DMS153 (cell line): ENCODE data around the gene GAA.

Experiments used
- DNase-seq: peaks from one replicate; lab custom pipeline; 2025; lab: John Stamatoyannopoulos, UW

Gene GAA

DNA sequence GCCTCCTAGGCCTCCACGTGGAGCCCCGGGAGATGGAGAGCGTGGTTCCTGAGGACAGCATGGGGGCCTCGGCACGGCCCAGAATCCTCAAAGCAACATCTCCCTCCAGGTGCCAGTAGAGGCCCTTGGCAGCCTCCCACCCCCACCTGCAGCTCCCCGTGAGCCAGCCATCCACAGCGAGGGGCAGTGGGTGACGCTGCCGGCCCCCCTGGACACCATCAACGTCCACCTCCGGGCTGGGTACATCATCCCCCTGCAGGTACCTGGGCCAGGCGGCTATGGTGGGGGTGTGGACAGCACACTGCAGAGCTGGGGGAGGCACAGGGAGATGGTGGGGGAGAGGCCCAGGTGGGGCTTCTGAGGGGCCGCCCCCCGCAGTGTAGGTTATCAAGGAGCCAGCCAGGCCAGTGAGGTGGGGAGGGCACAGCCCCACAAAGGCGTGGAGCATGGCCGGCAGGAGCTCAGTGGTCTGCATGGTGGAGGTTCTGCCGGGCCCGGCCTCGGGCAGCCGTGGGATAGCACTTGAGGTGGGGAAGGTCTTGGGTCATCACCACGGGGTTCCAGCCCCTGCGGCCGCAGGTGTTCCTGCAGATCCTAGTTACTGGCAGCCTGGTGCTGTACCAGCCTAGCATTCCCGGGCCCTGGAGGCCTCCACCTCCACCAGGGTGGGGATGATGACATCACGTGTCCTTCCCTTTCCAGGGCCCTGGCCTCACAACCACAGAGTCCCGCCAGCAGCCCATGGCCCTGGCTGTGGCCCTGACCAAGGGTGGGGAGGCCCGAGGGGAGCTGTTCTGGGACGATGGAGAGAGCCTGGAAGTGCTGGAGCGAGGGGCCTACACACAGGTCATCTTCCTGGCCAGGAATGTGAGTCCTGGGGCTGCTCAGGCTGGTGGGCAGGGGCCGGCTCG is 16.4 kb downstream of the GAA start:
- no peak for DNase-seq

GRCh38 chr17:80118601-80119270 is 17.4 kb downstream of the GAA start:
- DNase-seq = no peak

DNA sequence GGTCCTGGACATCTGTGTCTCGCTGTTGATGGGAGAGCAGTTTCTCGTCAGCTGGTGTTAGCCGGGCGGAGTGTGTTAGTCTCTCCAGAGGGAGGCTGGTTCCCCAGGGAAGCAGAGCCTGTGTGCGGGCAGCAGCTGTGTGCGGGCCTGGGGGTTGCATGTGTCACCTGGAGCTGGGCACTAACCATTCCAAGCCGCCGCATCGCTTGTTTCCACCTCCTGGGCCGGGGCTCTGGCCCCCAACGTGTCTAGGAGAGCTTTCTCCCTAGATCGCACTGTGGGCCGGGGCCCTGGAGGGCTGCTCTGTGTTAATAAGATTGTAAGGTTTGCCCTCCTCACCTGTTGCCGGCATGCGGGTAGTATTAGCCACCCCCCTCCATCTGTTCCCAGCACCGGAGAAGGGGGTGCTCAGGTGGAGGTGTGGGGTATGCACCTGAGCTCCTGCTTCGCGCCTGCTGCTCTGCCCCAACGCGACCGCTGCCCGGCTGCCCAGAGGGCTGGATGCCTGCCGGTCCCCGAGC is 17.9 kb downstream of the GAA start:
- no peak for DNase-seq

GRCh38 chr17:80119839-80120238 is 18.5 kb downstream of the GAA start:
- no peak for DNase-seq

DNA sequence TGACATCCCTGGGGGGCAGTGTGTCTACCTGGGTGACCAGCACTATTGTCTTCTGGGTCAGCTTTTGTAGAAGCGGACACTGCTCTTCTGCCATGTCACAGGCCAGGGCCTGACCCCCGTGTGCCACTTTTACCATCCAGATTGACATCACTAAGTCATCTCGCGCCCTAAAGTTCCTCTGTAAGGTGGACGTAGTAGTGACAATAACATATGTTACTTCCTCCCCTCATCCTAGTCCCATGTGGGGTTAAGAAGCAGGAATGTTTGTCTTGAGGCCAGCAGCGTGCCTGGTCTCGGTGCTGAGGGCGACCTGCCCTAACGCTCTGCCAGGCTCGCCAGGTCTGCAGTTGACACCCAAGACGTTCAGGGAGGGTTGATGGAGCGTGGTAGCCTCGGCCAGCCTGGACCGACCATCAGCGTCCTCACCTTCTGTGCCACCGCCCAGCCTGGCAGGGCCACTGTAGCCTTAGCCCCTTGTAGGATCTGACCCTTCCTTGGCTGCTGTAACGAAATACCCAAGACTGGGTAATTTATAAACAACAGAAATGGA is 20.7 kb downstream of the GAA start:
- DNase-seq = no peak

- no peak for DNase-seq
Observed at GRCh38 chr17:80122926-80123505, 21.6 kb downstream of the GAA start.

DNA sequence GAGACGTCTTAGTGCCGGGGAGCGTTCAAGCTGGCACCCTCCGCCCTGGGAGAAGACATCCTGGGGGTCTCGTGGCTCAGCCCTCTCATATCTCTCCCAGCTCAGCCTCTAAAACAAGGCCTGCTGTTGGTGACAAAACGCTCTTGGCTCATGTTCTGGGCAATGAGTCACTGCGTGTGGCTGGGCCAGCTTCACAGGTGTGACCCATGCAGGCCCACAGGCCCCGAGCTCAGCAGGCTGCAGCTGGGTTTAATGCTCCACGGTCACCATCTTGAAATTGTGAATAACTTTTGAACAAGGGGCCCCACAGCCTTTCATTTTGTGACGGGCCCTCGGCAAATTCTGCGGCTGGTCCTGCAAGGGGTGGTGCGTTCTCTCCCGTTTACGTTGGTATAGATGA is 22.4 kb downstream of the GAA start:
- no peak for DNase-seq

DNA sequence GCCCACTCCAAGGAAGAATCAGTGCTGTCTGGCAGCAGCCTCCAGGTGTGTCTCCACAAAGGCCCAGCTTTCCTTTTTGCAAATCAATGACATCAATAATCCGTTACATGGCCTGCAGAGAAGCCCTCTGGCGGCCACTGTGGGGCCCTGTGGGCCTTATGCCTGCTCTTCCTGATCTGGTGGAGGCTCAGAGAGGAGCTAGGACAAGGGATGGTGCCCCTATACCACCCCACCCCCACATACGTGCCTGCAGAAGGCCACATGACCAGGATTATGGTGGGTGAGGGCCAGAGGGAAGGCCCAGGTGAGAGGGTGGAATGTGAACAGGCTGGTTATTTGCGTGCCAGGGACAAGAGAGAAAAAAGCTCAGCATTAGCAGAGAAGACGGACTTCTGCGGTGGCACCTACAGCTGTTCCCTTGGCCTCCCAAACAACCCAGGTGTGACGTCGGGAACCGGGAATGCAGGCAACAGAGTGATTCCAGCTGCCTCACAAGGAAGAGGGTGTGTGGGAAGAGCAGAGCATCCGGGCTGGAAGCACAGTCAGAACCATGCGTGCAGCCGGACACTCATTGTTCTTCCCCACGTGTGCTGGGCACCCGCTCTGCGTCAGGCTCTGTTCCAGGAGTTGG is 23.1 kb downstream of the GAA start:
- DNase-seq = peak; percentile 41

- DNase-seq = no peak
Observed at GRCh38 chr17:80125656-80126448, 24.5 kb downstream of the GAA start.

GRCh38 chr17:80126449-80126715 is 25.0 kb downstream of the GAA start:
- no peak for DNase-seq

GRCh38 chr17:80129006-80129565 is 27.7 kb downstream of the GAA start:
- DNase-seq = peak; percentile 17

DNA sequence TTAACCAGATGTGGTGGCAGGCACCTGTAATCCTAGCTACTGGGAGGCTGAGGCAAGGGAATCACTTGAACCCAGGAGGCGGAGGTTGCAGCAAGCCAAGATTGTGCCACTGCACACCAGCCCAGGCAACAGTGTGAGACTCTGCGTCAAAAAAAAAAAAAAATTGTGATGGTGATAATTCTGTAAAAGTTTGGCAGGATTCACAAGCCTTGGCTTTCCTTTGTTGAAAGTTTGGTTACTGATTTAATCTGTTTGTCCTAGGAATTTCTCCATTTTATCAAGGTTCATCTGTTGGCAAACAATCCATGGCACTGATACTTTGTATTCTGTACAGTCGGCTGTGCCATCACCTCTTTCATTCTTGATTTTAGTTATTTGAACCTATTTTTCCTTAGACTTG is 29.6 kb downstream of the GAA start:
- DNase-seq = no peak

DNA sequence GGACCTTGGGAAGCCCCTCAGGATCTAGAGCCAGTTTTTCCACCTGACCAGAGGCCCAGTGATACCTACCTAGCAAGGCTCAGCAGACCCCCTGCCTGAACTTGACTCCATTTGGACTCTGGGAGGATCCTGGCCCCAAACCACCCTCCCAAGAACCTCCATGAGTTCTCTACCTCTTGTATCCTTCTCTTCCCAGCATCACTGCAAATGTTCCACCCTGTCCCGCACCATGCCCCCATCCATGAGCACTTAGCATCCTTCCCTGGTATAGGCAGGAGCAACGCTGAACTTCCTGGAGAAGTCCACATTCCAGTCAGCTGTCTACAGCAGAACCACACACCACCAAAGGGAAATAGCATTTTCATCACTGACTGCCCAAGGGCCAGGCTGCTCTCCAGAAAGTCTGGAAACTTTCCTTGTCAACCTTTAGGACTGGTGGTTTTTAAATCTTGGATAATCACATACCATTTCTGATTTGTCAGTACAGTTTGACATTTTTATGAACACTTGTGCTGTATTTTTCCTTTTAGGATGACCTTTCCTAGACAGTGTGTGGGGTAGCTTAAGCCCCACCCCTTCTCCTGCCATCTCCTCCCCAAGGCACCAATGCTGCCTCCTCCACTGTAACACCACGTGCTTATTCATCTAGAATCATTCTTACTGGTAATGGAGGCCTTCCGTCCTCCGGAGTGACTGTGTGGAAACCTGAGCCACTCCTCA is 31.7 kb downstream of the GAA start:
- no peak for DNase-seq

- DNase-seq = no peak
Observed at GRCh38 chr17:80133626-80133970, 32.2 kb downstream of the GAA start.

DNA sequence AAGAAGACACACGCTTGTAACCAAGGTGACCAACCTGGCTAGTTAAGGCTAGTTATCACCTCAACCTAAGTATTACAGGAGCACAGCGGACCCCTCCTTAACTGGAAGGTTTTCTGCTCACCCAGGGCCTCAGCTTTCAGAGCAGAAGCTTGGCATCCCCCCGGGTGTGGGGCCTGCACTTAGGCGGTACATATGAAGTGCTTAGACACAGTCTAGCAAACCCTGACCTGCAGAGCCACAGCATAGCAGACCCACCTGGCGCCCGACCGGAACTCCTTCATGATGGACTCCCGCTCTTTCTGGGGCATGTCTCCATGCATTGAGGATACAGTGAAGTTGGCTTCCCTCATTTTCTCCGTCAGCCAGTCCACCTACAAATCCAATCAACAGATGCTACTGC is 35.8 kb downstream of the GAA start:
- no peak for DNase-seq

- DNase-seq = no peak
Observed at GRCh38 chr17:80138856-80139426, 37.6 kb downstream of the GAA start.

- DNase-seq = no peak
Observed at GRCh38 chr17:80141463-80142165, 40.2 kb downstream of the GAA start.

- no peak for DNase-seq
Observed at GRCh38 chr17:80142929-80143328, 41.5 kb downstream of the GAA start.
